Embryonic facial prominence (tissue), 1 donor: Measurements from ENCODE around the gene PIANP.
"Not testable (repeated sequence)": the region's sequence is repeated elsewhere in the genome, so short reads cannot be mapped to it uniquely, and the experiment has no call there.

Experiments used
- DNase-seq: peaks from one replicate; pipeline ENCODE4 v3.0.0-alpha.2; 2016; ENCODE audit errors: extremely low spot score

The PIANP gene

GRCh38 chr12:6700646-6701051 lies at the start of gene PIANP:
TSS of gene PIANP (minus strand) at chr12:6700815. CDS start at chr12:6698061, 2,754 bp downstream.
- DNase-seq, result no peak

GRCh38 chr12:6748761-6749160 lies 48.1 kb upstream of the PIANP start:
- DNase-seq, result no peak

GRCh38 chr12:6747216-6747615 lies 46.6 kb upstream of the PIANP start:
- no peak for DNase-seq

GRCh38 chr12:6745741-6746525 lies 45.3 kb upstream of the PIANP start:
- DNase-seq, result no peak

- DNase-seq, result not testable (repeated sequence)
These were observed 42.7 kb upstream of the PIANP start for GRCh38 chr12:6743300-6743699.

GRCh38 chr12:6742834-6743233 lies 42.2 kb upstream of the PIANP start:
- no peak for DNase-seq

- not testable (repeated sequence) for DNase-seq
These were observed 41.5 kb upstream of the PIANP start for GRCh38 chr12:6742080-6742479.

GRCh38 chr12:6736754-6737153 lies 36.1 kb upstream of the PIANP start:
- no peak for DNase-seq

- DNase-seq, result no peak
These were observed 35.0 kb upstream of the PIANP start for GRCh38 chr12:6735448-6736191.

GRCh38 chr12:6734506-6735387 lies 34.1 kb upstream of the PIANP start:
- no peak for DNase-seq

GRCh38 chr12:6730169-6730568 lies 29.6 kb upstream of the PIANP start:
- no peak for DNase-seq

- DNase-seq, result no peak
These were observed 28.6 kb upstream of the PIANP start for GRCh38 chr12:6729186-6729585.

- no peak for DNase-seq
These were observed 24.7 kb upstream of the PIANP start for GRCh38 chr12:6725350-6725749.

- DNase-seq, result no peak
These were observed 23.8 kb upstream of the PIANP start for GRCh38 chr12:6724409-6724797.

GRCh38 chr12:6723607-6724408 lies 23.2 kb upstream of the PIANP start, which contains the start of gene COPS7A:
TSS of gene COPS7A (plus strand) at chr12:6724046. CDS start at chr12:6724657, 611 bp downstream.
- DNase-seq, result peak; percentile 95

- no peak for DNase-seq
These were observed 22.2 kb upstream of the PIANP start for GRCh38 chr12:6722863-6723262.

- no peak for DNase-seq
These were observed 16.3 kb upstream of the PIANP start for GRCh38 chr12:6716874-6717437.

- not testable (repeated sequence) for DNase-seq
These were observed 15.6 kb upstream of the PIANP start for GRCh38 chr12:6716031-6716873.

- no peak for DNase-seq
These were observed 8.4 kb upstream of the PIANP start for GRCh38 chr12:6708960-6709394.

- not testable (repeated sequence) for DNase-seq
These were observed 7.7 kb upstream of the PIANP start for GRCh38 chr12:6708351-6708750.
